CD1c-positive myeloid dendritic cell (primary cell): Measurements from ENCODE around the gene KRTAP20-4.

Experiments
- DNase-seq: peaks from one replicate; pipeline ENCODE4 v3.0.0-alpha.2; 2016; ENCODE audit errors: extremely low spot score

The KRTAP20-4 gene

GRCh38 chr21:30620522-30620921, at the start of gene KRTAP20-4:
Gene KRTAP20-4, plus strand, starts transcription at chr21:30620627.
- DNase-seq, result no peak

DNA sequence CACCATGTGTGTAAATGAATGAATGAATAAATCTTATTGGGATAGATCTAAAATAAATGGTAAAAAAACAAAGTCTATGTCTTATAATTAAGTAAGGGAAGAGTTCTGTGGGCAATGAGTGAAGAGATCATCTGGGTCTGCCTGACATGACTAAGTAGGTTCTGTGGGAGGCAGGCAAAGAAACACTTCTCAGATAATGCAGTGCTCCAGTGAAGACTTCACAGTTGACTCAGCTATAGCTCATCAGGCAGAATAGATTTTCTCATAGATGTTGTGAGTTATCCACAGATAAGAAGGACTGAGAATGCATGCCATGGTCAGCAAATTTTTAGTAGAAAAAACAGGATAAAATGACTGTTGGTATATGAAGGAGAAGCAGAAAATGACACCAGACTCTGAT, 42.7 kb upstream of the KRTAP20-4 start:
- no peak for DNase-seq

- no peak for DNase-seq
Measured at GRCh38 chr21:30579346-30579745, 41.1 kb upstream of the KRTAP20-4 start.

- DNase-seq, result no peak
Measured at GRCh38 chr21:30580132-30580531, 40.3 kb upstream of the KRTAP20-4 start.

DNA sequence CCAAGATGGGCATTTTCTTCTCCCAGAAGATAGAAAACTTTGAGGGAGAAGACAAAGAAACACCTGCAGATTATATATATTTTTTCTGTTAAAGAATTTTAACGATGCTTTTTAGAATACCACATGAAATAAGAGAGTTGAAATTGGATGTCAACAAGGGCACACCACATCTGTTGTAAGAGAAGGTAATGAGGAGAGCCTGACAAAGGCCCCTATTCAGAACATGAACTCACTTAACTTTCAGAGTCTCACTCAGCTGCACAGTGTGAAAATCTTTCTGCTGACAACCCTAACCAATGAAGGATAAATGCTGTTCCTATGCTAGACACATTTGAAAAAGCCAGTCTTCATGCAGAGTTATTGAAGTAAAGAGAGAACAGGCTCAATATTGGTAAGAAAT, 37.6 kb upstream of the KRTAP20-4 start:
- no peak for DNase-seq

DNA sequence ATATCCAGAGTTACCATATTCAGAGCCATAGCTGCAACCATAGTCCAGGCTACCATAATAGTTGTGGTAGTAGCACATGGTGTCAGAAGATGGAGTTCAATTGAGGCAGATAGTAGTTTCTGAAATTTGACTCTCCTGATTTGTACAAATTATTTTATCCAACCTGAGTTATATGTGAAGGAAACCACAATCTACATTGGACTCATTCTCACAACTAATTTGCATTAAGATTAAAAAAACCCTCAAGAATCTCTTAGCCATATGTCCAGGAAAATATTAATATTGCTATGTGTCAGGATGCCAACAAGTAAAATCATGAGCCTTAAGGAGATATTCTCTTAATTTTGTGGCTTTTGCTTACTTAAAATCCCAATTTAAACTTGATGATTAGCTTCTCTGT, 30.1 kb upstream of the KRTAP20-4 start, which contains the start of gene KRTAP22-2:
KRTAP22-2 (minus strand) TSS at position 101 of the 400 bp plus-strand sequence.
- DNase-seq, result no peak

GRCh38 chr21:30592140-30592539, 28.3 kb upstream of the KRTAP20-4 start, which contains the start of gene KRTAP6-3:
Gene KRTAP6-3, plus strand, starts transcription at chr21:30592440. Its CDS starts 6 bp downstream, at chr21:30592446.
- DNase-seq, result no peak

GRCh38 chr21:30598802-30599201, 21.6 kb upstream of the KRTAP20-4 start, which contains the start of gene KRTAP6-2:
Gene KRTAP6-2, minus strand, starts transcription at chr21:30598902. Its CDS starts 28 bp downstream, at chr21:30598874.
- no peak for DNase-seq

DNA sequence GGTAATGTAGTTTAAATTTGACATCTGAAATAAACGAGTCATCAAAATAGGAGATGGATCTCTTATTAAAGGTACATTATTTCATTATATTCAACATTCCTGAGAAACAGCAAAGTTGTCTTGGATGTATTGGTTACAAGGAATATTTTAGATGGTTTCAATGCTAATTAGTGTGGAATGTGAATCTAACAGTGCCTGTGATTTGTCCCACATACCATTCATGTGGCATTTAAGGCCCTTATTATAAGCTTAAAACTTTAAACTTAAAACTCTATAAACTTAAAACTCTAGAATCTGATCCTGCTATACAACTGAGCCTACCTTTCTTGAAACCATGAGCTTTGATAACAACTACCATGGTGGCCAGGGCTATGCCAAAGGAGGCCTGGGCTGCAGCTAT, 19.6 kb upstream of the KRTAP20-4 start, which contains the start of gene KRTAP22-1:
KRTAP22-1 (plus strand) TSS at position 301 of the 400 bp plus-strand sequence.
- DNase-seq, result no peak

GRCh38 chr21:30605968-30606367, 14.5 kb upstream of the KRTAP20-4 start:
- no peak for DNase-seq

- DNase-seq, result no peak
Measured at GRCh38 chr21:30612132-30612531, 8.3 kb upstream of the KRTAP20-4 start.

- no peak for DNase-seq
Measured at GRCh38 chr21:30613836-30614235, 6.6 kb upstream of the KRTAP20-4 start, which contains the start of gene KRTAP6-1. Gene KRTAP6-1, minus strand, starts transcription at chr21:30613930. Its CDS starts 26 bp downstream, at chr21:30613904.

- no peak for DNase-seq
Measured at GRCh38 chr21:30615199-30615598, 5.2 kb upstream of the KRTAP20-4 start.

DNA sequence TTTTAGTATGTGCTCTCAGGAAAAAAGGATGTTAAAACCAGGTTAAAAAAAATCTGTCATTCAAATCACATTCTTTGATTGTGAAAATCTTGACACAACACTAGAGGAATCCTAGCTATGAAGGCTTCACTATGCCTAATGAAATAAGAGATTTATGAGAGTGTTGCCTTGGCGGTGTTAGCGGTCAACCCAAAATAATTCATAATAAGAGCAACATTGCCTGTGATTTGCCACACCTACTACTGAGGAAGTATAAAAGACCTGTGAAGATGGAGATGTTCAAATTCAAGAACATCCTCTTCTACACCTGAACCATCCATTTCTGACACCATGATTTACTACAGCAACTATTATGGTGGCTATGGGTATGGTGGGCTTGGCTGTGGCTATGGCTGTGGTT, 4.3 kb upstream of the KRTAP20-4 start, which contains the start of gene KRTAP20-1:
KRTAP20-1 (plus strand) TSS at position 301 of the 400 bp plus-strand sequence; CDS start at position 331, 30 bp downstream.
- DNase-seq, result no peak

- no peak for DNase-seq
Measured at GRCh38 chr21:30620080-30620479, 347 bp upstream of the KRTAP20-4 start.

DNA sequence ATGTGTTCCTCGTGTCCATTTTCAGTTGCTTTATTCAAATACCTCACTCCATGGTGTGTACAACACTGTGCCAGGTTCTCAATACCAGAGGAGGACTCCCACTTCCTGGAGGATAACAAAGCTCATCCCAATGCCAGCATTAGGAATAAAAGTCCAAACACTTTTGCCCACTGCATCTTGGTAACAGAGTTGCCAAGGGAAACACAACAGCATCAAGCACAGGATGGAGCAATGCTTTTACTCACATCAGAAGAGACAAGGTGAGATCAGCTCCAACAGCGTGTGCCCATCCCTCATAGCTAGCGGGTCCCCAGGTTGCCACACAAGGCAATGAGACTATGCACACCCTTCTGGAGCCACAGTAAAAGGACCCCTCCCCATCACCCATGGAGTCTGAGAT, 2.9 kb downstream of the KRTAP20-4 start:
- no peak for DNase-seq

DNA sequence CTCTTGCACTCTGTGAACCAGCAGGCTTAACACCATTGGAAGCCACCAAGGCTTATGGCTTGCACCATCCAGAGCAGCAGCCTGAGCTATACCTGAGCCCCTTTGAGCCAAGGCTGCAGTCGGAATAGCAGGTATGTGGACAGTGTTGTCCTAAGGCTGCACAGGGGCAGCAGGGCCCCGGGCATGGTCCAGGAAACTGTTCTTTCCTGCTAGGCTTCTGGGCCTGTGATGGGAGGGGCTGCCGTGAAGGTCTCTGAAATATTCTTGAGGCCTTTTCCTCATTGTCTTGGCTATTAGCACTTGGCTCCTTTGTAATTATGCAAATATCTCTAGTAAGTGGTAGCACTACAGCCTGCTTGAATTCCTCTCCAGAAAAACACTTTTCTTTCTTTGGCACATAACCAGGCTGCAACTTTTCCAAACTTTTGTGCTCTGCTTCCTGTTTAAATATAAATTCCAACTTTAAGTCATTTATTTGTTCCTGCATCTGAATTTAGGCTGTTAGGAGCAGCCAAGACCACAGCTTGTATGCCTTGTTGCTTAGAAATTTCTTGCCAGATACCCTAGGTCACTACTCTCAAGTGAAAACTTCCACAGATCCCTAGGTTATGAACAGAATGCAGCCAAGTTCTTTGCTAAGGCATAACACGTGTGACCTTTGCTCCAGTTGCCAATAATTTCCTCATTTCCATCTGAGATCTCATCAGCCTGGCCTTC, 5.2 kb downstream of the KRTAP20-4 start:
- no peak for DNase-seq

GRCh38 chr21:30628109-30628508, 7.7 kb downstream of the KRTAP20-4 start:
- DNase-seq, result no peak

DNA sequence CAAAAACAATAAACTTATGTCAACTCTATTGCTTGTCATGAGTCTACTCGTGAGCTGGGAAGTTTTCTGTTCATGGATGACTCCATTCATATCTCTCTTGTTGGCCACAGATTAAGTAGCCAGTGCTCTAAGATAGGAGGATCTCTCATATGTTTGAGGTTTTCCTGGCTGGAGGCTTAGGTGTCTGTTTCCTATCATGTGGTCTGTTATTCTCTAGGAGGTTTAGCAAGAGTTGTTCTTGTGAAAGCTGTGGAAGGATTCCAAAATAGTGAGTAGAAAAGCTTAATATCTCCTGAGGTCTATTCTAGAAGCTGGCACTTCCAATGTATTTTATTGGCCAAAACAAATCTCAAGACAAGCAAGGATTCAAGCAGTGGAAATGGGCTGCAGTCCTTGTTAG, 8.8 kb downstream of the KRTAP20-4 start:
- DNase-seq, result no peak

DNA sequence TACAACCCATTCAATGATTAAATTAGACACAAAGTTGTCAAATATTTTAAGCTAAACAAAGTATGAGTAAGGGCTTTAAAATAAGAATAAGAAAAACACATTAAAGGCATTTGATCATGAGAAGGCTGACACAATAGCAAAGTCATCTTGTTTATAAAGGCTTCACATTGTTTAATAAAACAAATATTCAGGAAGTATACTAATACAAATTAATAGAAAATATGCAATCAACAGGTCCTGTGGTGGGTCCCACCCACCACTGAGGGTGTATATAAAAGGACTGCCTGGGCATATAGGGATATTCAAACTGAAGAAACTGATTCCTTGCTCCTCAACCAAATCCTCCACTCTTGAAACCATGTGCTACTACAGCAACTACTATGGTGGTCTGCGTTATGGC, 14.5 kb downstream of the KRTAP20-4 start, which contains the start of gene KRTAP20-2:
KRTAP20-2 (plus strand) TSS at position 301 of the 400 bp plus-strand sequence; CDS start at position 359, 58 bp downstream.
- DNase-seq, result no peak

- DNase-seq, result no peak
Measured at GRCh38 chr21:30638686-30639085, 18.3 kb downstream of the KRTAP20-4 start.

DNA sequence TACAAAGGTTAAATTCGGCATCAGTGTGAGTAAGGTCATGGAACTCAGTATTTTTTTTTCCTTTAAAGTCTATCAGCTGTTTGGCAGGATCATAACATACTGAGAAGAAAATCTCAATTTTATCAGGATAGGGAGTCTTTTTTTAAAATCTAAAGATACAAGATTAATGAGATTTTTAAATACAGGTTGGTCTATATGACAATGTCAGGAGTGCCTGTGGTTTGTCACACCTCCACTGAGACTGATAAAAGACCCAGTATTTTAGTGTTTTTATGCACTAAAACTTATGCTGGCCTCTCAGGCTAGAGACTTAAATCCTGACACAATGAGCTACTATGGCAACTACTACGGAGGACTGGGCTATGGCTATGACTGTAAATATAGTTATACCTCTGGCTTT, 22.1 kb downstream of the KRTAP20-4 start, which contains the start of gene KRTAP20-3:
KRTAP20-3 (plus strand) TSS at position 301 of the 400 bp plus-strand sequence.
- DNase-seq, result no peak

- no peak for DNase-seq
Measured at GRCh38 chr21:30646904-30647414, 26.5 kb downstream of the KRTAP20-4 start.
